DOHH2 (cell line): ENCODE measurements around the gene TESK2.

Experiments
- H3F3A ChIP-seq: fragments of 200-600 bp; sonication (generic), shearing (Covaris generic); 2 replicates; pipeline ENCODE4 v1.6.0; 2016; ENCODE audit warnings: antibody characterized with exemption, mild to moderate bottlenecking; ENCODE audit not compliant: control insufficient read depth, insufficient read depth
- H3K27ac ChIP-seq: fragments of 200-600 bp; sonication (generic); 2 replicates; pipeline ENCODE4 v1.5.1; 2014; ENCODE audit warnings: low read depth, mild to moderate bottlenecking, low read length, moderate library complexity
- H3K27me3 ChIP-seq: fragments of 200-600 bp; sonication (generic); 2 replicates; pipeline ENCODE4 v1.6.1; 2014; ENCODE audit warnings: mild to moderate bottlenecking, low read length, mixed read lengths; ENCODE audit not compliant: control insufficient read depth
- H3K36me3 ChIP-seq: fragments of 200-600 bp; sonication (generic); 2 replicates; pipeline ENCODE4 v1.6.1; 2014; ENCODE audit warnings: mild to moderate bottlenecking, low read length, moderate library complexity, mixed read lengths; ENCODE audit not compliant: control insufficient read depth
- H3K4me1 ChIP-seq: fragments of 200-600 bp; sonication (generic); 2 replicates; pipeline ENCODE4 v1.6.1; 2014; ENCODE audit warnings: mild to moderate bottlenecking, low read length, mixed read lengths; ENCODE audit not compliant: control insufficient read depth
- H3K4me2 ChIP-seq: fragments of 200-600 bp; sonication (generic); 2 replicates; pipeline ENCODE4 v1.6.0; 2014; ENCODE audit warnings: mild to moderate bottlenecking, low read length, moderate library complexity
- H3K4me3 ChIP-seq: fragments of 200-600 bp; sonication (generic); 2 replicates; pipeline ENCODE4 v1.5.1; 2014; ENCODE audit warnings: mild to moderate bottlenecking, low read length, mixed read lengths
- H3K79me2 ChIP-seq: fragments of 200-600 bp; sonication (generic); 2 replicates; pipeline ENCODE4 v1.6.1; 2014; ENCODE audit warnings: mild to moderate bottlenecking, low read length, mixed read lengths; ENCODE audit not compliant: control insufficient read depth
- H3K9me2 ChIP-seq: fragments of 200-600 bp; sonication (generic); replicated peaks from 2 replicates; pipeline ENCODE4 v1.6.1; 2014; ENCODE audit warnings: mild to moderate bottlenecking, low read length, mixed read lengths; ENCODE audit not compliant: control insufficient read depth
- H3K9me3 ChIP-seq: fragments of 200-600 bp; sonication (generic); 2 replicates; pipeline ENCODE4 v1.6.1; 2014; ENCODE audit warnings: antibody characterized with exemption, low read length, mixed read lengths; ENCODE audit not compliant: control insufficient read depth, insufficient read depth
- H4K20me1 ChIP-seq: fragments of 200-600 bp; sonication (generic); 2 replicates; pipeline ENCODE4 v1.6.0; 2014; ENCODE audit warnings: low read depth, mild to moderate bottlenecking, antibody characterized with exemption, low read length, moderate library complexity; ENCODE audit not compliant: control insufficient read depth, insufficient read depth
- EZH2phosphoT487 ChIP-seq: fragments of 200-600 bp; sonication (generic); IDR thresholded peaks from 2 replicates; pipeline ENCODE4 v1.6.1; 2017; ENCODE audit warnings: borderline replicate concordance, mild to moderate bottlenecking, antibody characterized with exemption, low read length, moderate library complexity, mixed read lengths
- TF ChIP-seq, protein P1 (sequence below): fragments of 200-600 bp; sonication (generic); IDR thresholded peaks from one replicate; pipeline ENCODE4 v1.5.1; 2014; ENCODE audit warnings: antibody characterized with exemption, mild to moderate bottlenecking, low read depth, low read length; ENCODE audit not compliant: poor library complexity, severe bottlenecking

TESK2 gene

DNA sequence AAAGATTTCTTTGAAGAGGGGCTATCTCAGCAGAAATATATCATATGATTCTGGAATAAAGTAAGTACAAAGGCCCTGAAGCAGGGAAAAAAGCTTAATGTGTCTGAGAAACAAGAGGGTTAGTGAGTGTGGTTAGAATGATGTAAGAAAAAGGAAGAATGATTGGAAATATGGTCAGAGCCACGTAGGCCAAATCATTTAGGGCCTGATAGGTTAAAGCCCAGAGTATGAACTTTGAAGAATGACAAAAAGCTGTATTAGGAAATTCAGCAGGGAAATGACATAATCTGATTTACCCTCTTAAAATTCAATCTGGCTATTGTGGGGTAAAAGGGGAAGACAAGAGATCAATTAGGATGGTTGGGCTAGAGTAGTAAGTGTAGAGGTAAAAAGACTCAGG, 81.7 kb downstream of the TESK2 start:
- no peaks in the 10 kb centered on the region for H3K9me3 ChIP-seq
- no peaks in the 10 kb centered on the region for H3K36me3 ChIP-seq
- H3K4me3 ChIP-seq = no peak overlapping the region
- H3K4me1 ChIP-seq = peaks cover 51% of the 10 kb centered on the region
- TF ChIP-seq, protein P1, sequence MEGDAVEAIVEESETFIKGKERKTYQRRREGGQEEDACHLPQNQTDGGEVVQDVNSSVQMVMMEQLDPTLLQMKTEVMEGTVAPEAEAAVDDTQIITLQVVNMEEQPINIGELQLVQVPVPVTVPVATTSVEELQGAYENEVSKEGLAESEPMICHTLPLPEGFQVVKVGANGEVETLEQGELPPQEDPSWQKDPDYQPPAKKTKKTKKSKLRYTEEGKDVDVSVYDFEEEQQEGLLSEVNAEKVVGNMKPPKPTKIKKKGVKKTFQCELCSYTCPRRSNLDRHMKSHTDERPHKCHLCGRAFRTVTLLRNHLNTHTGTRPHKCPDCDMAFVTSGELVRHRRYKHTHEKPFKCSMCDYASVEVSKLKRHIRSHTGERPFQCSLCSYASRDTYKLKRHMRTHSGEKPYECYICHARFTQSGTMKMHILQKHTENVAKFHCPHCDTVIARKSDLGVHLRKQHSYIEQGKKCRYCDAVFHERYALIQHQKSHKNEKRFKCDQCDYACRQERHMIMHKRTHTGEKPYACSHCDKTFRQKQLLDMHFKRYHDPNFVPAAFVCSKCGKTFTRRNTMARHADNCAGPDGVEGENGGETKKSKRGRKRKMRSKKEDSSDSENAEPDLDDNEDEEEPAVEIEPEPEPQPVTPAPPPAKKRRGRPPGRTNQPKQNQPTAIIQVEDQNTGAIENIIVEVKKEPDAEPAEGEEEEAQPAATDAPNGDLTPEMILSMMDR = no peak
- no peak for TF ChIP-seq EZH2phosphoT487
- H4K20me1 ChIP-seq = no peaks in the 10 kb centered on the region
- no peak overlapping the region for H3K4me2 ChIP-seq
- no peaks in the 10 kb centered on the region for H3F3A ChIP-seq
- no peak overlapping the region for H3K27ac ChIP-seq
- H3K79me2 ChIP-seq = no peaks in the 10 kb centered on the region
- H3K9me2 ChIP-seq = no peaks in the 10 kb centered on the region
- no peaks in the 10 kb centered on the region for H3K27me3 ChIP-seq

DNA sequence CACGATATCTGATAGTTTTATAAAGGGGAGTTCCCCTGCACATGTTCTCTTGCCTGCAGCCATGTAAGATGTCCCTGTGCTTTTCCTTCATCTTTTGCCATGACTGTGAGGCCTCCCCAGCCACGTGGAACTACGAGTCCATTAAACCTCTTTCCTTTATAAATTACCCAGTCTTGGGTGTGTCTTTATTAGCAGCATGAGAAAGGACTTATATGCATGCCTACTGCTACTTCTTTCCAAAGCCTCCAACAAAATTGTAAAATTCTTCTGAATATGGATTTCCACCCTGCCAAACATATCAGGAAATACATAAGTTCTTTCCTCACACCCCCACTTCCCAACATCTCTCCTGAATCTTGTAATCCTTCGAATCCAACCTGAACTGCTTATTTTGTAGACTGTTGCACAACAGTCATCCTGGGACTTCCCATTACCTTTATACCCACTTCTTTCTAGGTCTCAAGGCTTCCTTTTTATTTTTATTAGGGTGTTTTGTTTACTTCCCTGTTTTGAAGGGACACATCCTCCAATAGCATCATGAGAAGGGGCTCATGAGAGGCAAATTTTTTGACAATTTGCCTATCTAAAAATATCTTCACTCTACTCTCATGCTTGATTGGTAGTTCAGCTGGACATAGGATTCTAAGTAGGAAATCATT, 83.2 kb downstream of the TESK2 start:
- H3K36me3 ChIP-seq = no peaks in the 10 kb centered on the region
- no peaks in the 10 kb centered on the region for H3F3A ChIP-seq
- TF ChIP-seq, protein P1 = no peak
- no peak for TF ChIP-seq EZH2phosphoT487
- peaks cover 51% of the 10 kb centered on the region for H3K4me1 ChIP-seq
- H4K20me1 ChIP-seq = no peaks in the 10 kb centered on the region
- no peaks in the 10 kb centered on the region for H3K27me3 ChIP-seq
- no peak overlapping the region for H3K4me3 ChIP-seq
- no peak overlapping the region for H3K4me2 ChIP-seq
- H3K27ac ChIP-seq = no peak overlapping the region
- no peaks in the 10 kb centered on the region for H3K9me3 ChIP-seq
- no peaks in the 10 kb centered on the region for H3K79me2 ChIP-seq
- no peaks in the 10 kb centered on the region for H3K9me2 ChIP-seq

DNA sequence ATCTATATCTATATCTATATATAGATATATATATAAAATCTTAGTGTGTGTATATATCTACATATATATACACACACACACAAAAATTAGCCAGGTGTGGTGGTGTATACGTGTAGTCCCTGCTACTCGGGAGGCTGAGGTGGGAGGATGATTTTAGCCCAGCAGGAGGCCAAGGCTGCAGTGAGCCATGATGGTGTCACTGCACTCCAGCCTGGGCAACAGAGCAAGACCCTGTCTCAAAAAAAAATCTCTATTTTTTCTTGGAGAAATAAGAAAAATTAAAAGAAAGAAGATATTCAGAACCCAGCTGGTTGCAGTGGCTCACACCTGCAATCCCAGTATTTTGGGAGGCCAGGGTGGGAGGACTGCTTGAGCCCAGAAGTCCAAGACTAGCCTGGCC, 85.3 kb downstream of the TESK2 start:
- no peak overlapping the region for H3K4me3 ChIP-seq
- no peak overlapping the region for H3K27ac ChIP-seq
- no peaks in the 10 kb centered on the region for H3K9me3 ChIP-seq
- H3K9me2 ChIP-seq = no peaks in the 10 kb centered on the region
- TF ChIP-seq, protein P1 = no peak
- TF ChIP-seq EZH2phosphoT487 = no peak
- H3K36me3 ChIP-seq = no peaks in the 10 kb centered on the region
- H3K79me2 ChIP-seq = no peaks in the 10 kb centered on the region
- no peaks in the 10 kb centered on the region for H3F3A ChIP-seq
- no peaks in the 10 kb centered on the region for H3K27me3 ChIP-seq
- H3K4me2 ChIP-seq = no peak overlapping the region
- no peaks in the 10 kb centered on the region for H4K20me1 ChIP-seq
- H3K4me1 ChIP-seq = peaks cover 36% of the 10 kb centered on the region
